ENCODE measurements around the gene CHD9.

Gene CHD9

GRCh38 chr16:53224951-53225533 is 170.3 kb downstream of the CHD9 start:
- no peak for DNase-seq
- Histone ChIP-seq H3K9me3 (ENCODE audit: severe bottlenecking) (no peaks in the 10 kb centered on the region), H3K27me3 (ENCODE audit: insufficient read depth, low read depth, severe bottlenecking) (no peaks in the 10 kb centered on the region), H3K36me3 (peaks cover 51% of the 10 kb centered on the region), H3K27ac (no peak overlapping the region), H3K4me3 (ENCODE audit: low read depth, low read length) (no peak overlapping the region)
- TF ChIP-seq CTCF (IDR thresholded peaks at IDR 0.05; ENCODE audit: low read depth, low read length), result no peak

GRCh38 chr16:53232826-53233529 is 178.2 kb downstream of the CHD9 start:
- H3K9me3 ChIP-seq (ENCODE audit: severe bottlenecking), result no peaks in the 10 kb centered on the region
- no peak overlapping the region for H3K27ac ChIP-seq
- H3K27me3 ChIP-seq (ENCODE audit: insufficient read depth, low read depth, severe bottlenecking), result no peaks in the 10 kb centered on the region
- DNase-seq, result no peak
- H3K4me3 ChIP-seq (ENCODE audit: low read depth, low read length), result no peak overlapping the region
- H3K36me3 ChIP-seq, result peaks cover 66% of the 10 kb centered on the region
- TF ChIP-seq CTCF (IDR thresholded peaks at IDR 0.05; ENCODE audit: low read depth, low read length), result no peak

GRCh38 chr16:53234836-53235235 is 180.0 kb downstream of the CHD9 start:
- Histone ChIP-seq H3K36me3 (peaks cover 71% of the 10 kb centered on the region), H3K9me3 (ENCODE audit: severe bottlenecking) (no peaks in the 10 kb centered on the region), H3K4me3 (ENCODE audit: low read depth, low read length) (no peak overlapping the region)

GRCh38 chr16:53235851-53236250 is 181.1 kb downstream of the CHD9 start:
- Histone ChIP-seq H3K27me3 (ENCODE audit: insufficient read depth, low read depth, severe bottlenecking) (no peaks in the 10 kb centered on the region), H3K9me3 (ENCODE audit: severe bottlenecking) (no peaks in the 10 kb centered on the region), H3K4me3 (ENCODE audit: low read depth, low read length) (no peak overlapping the region), H3K36me3 (peaks cover 64% of the 10 kb centered on the region), H3K27ac (no peak overlapping the region)
- TF ChIP-seq CTCF (IDR thresholded peaks at IDR 0.05; ENCODE audit: low read depth, low read length), result no peak
- DNase-seq, result no peak

More at GRCh38 chr16:53234836-53235235, 180.0 kb downstream of the CHD9 start:
- DNase-seq, result no peak
- TF ChIP-seq CTCF (IDR thresholded peaks at IDR 0.05; ENCODE audit: low read depth, low read length), result no peak
- H3K27ac ChIP-seq, result no peak overlapping the region
- no peaks in the 10 kb centered on the region for H3K27me3 ChIP-seq (ENCODE audit: insufficient read depth, low read depth, severe bottlenecking)

GRCh38 chr16:53249331-53249730 is 194.5 kb downstream of the CHD9 start:
- peaks cover 57% of the 10 kb centered on the region for H3K36me3 ChIP-seq
- no peak for TF ChIP-seq CTCF (IDR thresholded peaks at IDR 0.05; ENCODE audit: low read depth, low read length)
- H3K27ac ChIP-seq, result no peak overlapping the region

More at GRCh38 chr16:53249331-53249730, 194.5 kb downstream of the CHD9 start:
- no peak for DNase-seq
- Histone ChIP-seq H3K27me3 (ENCODE audit: insufficient read depth, low read depth, severe bottlenecking) (no peaks in the 10 kb centered on the region), H3K9me3 (ENCODE audit: severe bottlenecking) (no peaks in the 10 kb centered on the region), H3K4me3 (ENCODE audit: low read depth, low read length) (no peak overlapping the region)

Measured in WERI-Rb-1 (cell line).